ENCODE results near the gene ZSCAN5A.
A peak's percentile ranks its signal among the peaks of the same experiment; 100 is the strongest.

ZSCAN5A gene

GRCh38 chr19:56301886-56302620 is 12.6 kb downstream of the ZSCAN5A start:
- Mint-ChIP-seq H3K4me1 (peaks cover 32% of the 10 kb centered on the region), H3K9me3 (peaks cover 2% of the 10 kb centered on the region), H3K4me3 (peak overlapping the region; percentile 24), H3K27ac (peak overlapping the region; percentile 86), H3K36me3 (peaks cover 9% of the 10 kb centered on the region)
- ATAC-seq, result no peak
- no peak for DNase-seq (ENCODE audit: low spot score in 2 of 2)

GRCh38 chr19:56301155-56301554 is 13.5 kb downstream of the ZSCAN5A start:
- Mint-ChIP-seq H3K4me1 (peaks cover 32% of the 10 kb centered on the region), H3K27ac (peak overlapping the region; percentile 86), H3K9me3 (peaks cover 2% of the 10 kb centered on the region), H3K36me3 (peaks cover 18% of the 10 kb centered on the region), H3K4me3 (peak overlapping the region; percentile 24)
- ATAC-seq (no peak), DNase-seq (ENCODE audit: low spot score in 2 of 2) (no peak)

GRCh38 chr19:56299688-56300087 is 15.0 kb downstream of the ZSCAN5A start:
- Mint-ChIP-seq H3K4me3 (no peak overlapping the region), H3K36me3 (peaks cover 25% of the 10 kb centered on the region), H3K9me3 (peaks cover 2% of the 10 kb centered on the region), H3K27ac (no peak overlapping the region), H3K4me1 (peaks cover 32% of the 10 kb centered on the region)
- DNase-seq (ENCODE audit: low spot score in 2 of 2), result no peak
- no peak for ATAC-seq

- Mint-ChIP-seq H3K36me3 (peaks cover 35% of the 10 kb centered on the region), H3K27ac (no peak overlapping the region), H3K4me1 (peaks cover 13% of the 10 kb centered on the region), H3K4me3 (no peak overlapping the region), H3K9me3 (no peaks in the 10 kb centered on the region)
- no peak for ATAC-seq
- DNase-seq (ENCODE audit: low spot score in 2 of 2), result no peak
Observed at GRCh38 chr19:56297010-56297409, 17.6 kb downstream of the ZSCAN5A start.

GRCh38 chr19:56295531-56296455 is 18.8 kb downstream of the ZSCAN5A start:
- Mint-ChIP-seq H3K4me1 (peaks cover 3% of the 10 kb centered on the region), H3K4me3 (no peak overlapping the region), H3K9me3 (no peaks in the 10 kb centered on the region), H3K36me3 (peaks cover 35% of the 10 kb centered on the region), H3K27ac (no peak overlapping the region)
- ATAC-seq (no peak), DNase-seq (ENCODE audit: low spot score in 2 of 2) (no peak)

GRCh38 chr19:56294549-56294948 is 20.1 kb downstream of the ZSCAN5A start:
- H3K27ac Mint-ChIP-seq, result no peak overlapping the region
- no peak for ATAC-seq
- no peak overlapping the region for H3K4me3 Mint-ChIP-seq
- H3K36me3 Mint-ChIP-seq, result peaks cover 35% of the 10 kb centered on the region
- no peak for DNase-seq (ENCODE audit: low spot score in 2 of 2)
- no peaks in the 10 kb centered on the region for H3K9me3 Mint-ChIP-seq
- no peaks in the 10 kb centered on the region for H3K4me1 Mint-ChIP-seq

- H3K27ac Mint-ChIP-seq, result no peak overlapping the region
- H3K9me3 Mint-ChIP-seq, result no peaks in the 10 kb centered on the region
- ATAC-seq (peak; percentile 83), DNase-seq (ENCODE audit: low spot score in 2 of 2) (no peak)
- H3K36me3 Mint-ChIP-seq, result peaks cover 24% of the 10 kb centered on the region
- no peaks in the 10 kb centered on the region for H3K4me1 Mint-ChIP-seq
- no peak overlapping the region for H3K4me3 Mint-ChIP-seq
Observed at GRCh38 chr19:56291867-56292266, 22.8 kb downstream of the ZSCAN5A start.

- no peak overlapping the region for H3K4me3 Mint-ChIP-seq
- H3K27ac Mint-ChIP-seq, result no peak overlapping the region
- DNase-seq (ENCODE audit: low spot score in 2 of 2) (no peak), ATAC-seq (no peak)
- no peaks in the 10 kb centered on the region for H3K4me1 Mint-ChIP-seq
- no peaks in the 10 kb centered on the region for H3K9me3 Mint-ChIP-seq
- peaks cover 13% of the 10 kb centered on the region for H3K36me3 Mint-ChIP-seq
Observed at GRCh38 chr19:56290104-56290503, 24.5 kb downstream of the ZSCAN5A start.

- Mint-ChIP-seq H3K27ac (no peak overlapping the region), H3K4me1 (no peaks in the 10 kb centered on the region), H3K4me3 (no peak overlapping the region), H3K36me3 (no peaks in the 10 kb centered on the region), H3K9me3 (no peaks in the 10 kb centered on the region)
- no peak for ATAC-seq
- DNase-seq (ENCODE audit: low spot score in 2 of 2), result no peak
Observed at GRCh38 chr19:56284746-56285145, 29.9 kb downstream of the ZSCAN5A start.

- H3K4me3 Mint-ChIP-seq, result no peak overlapping the region
- H3K27ac Mint-ChIP-seq, result no peak overlapping the region
- no peak for ATAC-seq
Observed at GRCh38 chr19:56282809-56283208, 31.8 kb downstream of the ZSCAN5A start.

GRCh38 chr19:56273563-56274117 is 41.0 kb downstream of the ZSCAN5A start:
- H3K36me3 Mint-ChIP-seq, result no peaks in the 10 kb centered on the region
- no peak overlapping the region for H3K4me3 Mint-ChIP-seq
- no peak for ATAC-seq
- DNase-seq (ENCODE audit: low spot score in 2 of 2), result no peak
- H3K9me3 Mint-ChIP-seq, result no peaks in the 10 kb centered on the region
- H3K27ac Mint-ChIP-seq, result no peak overlapping the region
- H3K4me1 Mint-ChIP-seq, result no peaks in the 10 kb centered on the region

More at GRCh38 chr19:56282809-56283208, 31.8 kb downstream of the ZSCAN5A start:
- no peak for DNase-seq (ENCODE audit: low spot score in 2 of 2)
- H3K36me3 Mint-ChIP-seq, result no peaks in the 10 kb centered on the region
- no peaks in the 10 kb centered on the region for H3K9me3 Mint-ChIP-seq
- no peaks in the 10 kb centered on the region for H3K4me1 Mint-ChIP-seq

- H3K36me3 Mint-ChIP-seq, result no peaks in the 10 kb centered on the region
- no peak within 1 kb of the TSS for H3K27ac Mint-ChIP-seq
- no peak within 1 kb of the TSS for H3K4me3 Mint-ChIP-seq
- H3K9me3 Mint-ChIP-seq, result no peaks in the 10 kb centered on the region
- DNase-seq (ENCODE audit: low spot score in 2 of 2) (no peak), ATAC-seq (no peak)
- no peaks in the 10 kb centered on the region for H3K4me1 Mint-ChIP-seq
Observed at GRCh38 chr19:56272161-56272798, 42.4 kb downstream of the ZSCAN5A start, which contains the start of gene EDDM13. Gene EDDM13 (plus strand): TSS chr19:56272748. CDS start chr19:56272835, 87 bp downstream.

- Mint-ChIP-seq H3K27ac (no peak overlapping the region), H3K9me3 (no peaks in the 10 kb centered on the region), H3K4me3 (no peak overlapping the region), H3K4me1 (no peaks in the 10 kb centered on the region), H3K36me3 (no peaks in the 10 kb centered on the region)
- ATAC-seq (no peak), DNase-seq (ENCODE audit: low spot score in 2 of 2) (no peak)
Observed at GRCh38 chr19:56271151-56271550, 43.5 kb downstream of the ZSCAN5A start.

- Mint-ChIP-seq H3K27ac (no peak overlapping the region), H3K4me1 (no peaks in the 10 kb centered on the region), H3K36me3 (no peaks in the 10 kb centered on the region), H3K4me3 (no peak overlapping the region), H3K9me3 (no peaks in the 10 kb centered on the region)
- ATAC-seq (no peak), DNase-seq (ENCODE audit: low spot score in 2 of 2) (no peak)
Observed at GRCh38 chr19:56270676-56271075, 44.0 kb downstream of the ZSCAN5A start.

- Mint-ChIP-seq H3K4me1 (no peaks in the 10 kb centered on the region), H3K27ac (no peak overlapping the region), H3K9me3 (no peaks in the 10 kb centered on the region), H3K4me3 (no peak overlapping the region), H3K36me3 (no peaks in the 10 kb centered on the region)
- no peak for DNase-seq (ENCODE audit: low spot score in 2 of 2)
- no peak for ATAC-seq
Observed at GRCh38 chr19:56269348-56269747, 45.3 kb downstream of the ZSCAN5A start.
